Uterus (tissue), 4 donors: ENCODE measurements around the gene PPP2R2B. TPM values are rescaled to one million over a fixed set of nuclear protein-coding genes. Genes with fewer than 3 reads are reported as not detected.

Experiments used
- DNase-seq, 2 donors: peaks; one replicate each; pipeline ENCODE4 v3.0.0-alpha.2; 2019 to 2020
- H3K27ac ChIP-seq, 2 donors: fragments of 200-600 bp; sonication (generic); 1 replicate in 1 of 2; 2 replicates in 1 of 2; pipeline ENCODE4 v1.5.1; 2016 to 2018
- H3K27me3 ChIP-seq, 2 donors: fragments of 200-600 bp; sonication (generic); one replicate each; pipeline ENCODE4 v1.5.1; 2018 to 2019; ENCODE audit warnings: control low read depth in 1 of 2
- H3K36me3 ChIP-seq, 2 donors: fragments of 200-600 bp; sonication (generic); one replicate each; pipeline ENCODE4 v1.5.1; 2019; ENCODE audit warnings: control low read depth in 1 of 2
- H3K4me1 ChIP-seq, 2 donors: fragments of 200-600 bp; sonication (generic); one replicate each; pipeline ENCODE4 v1.5.1; 2018 to 2019; ENCODE audit warnings: control low read depth in 1 of 2
- H3K4me3 ChIP-seq, 2 donors: fragments of 200-600 bp; sonication (generic); 1 replicate in 1 of 2; 2 replicates in 1 of 2; pipeline ENCODE4 v1.5.1; 2018 to 2019; ENCODE audit warnings: mild to moderate bottlenecking in 1 of 2
- H3K9me3 ChIP-seq, 2 donors: fragments of 200-600 bp; sonication (generic); one replicate each; pipeline ENCODE4 v1.5.1; 2019; ENCODE audit warnings: control low read depth in 1 of 2
- POLR2A ChIP-seq, 2 donors: fragments of 450-650 bp; IDR thresholded peaks; one replicate each; pipeline ENCODE4 v1.6.1; 2016; ENCODE audit warnings: antibody characterized with exemption in 2 of 2, mild to moderate bottlenecking in 1 of 2, moderate library complexity in 1 of 2
- intact Hi-C: fragments of 100-400 bp; cut with DNase I; formaldehyde crosslinking; loops from one replicate; pipeline ENCODE4 v1.15.1; 2023; ENCODE audit warnings: low total_unique reads
- total RNA-seq, 4 donors: library from RNA; depleted of rRNA in 3 of 4; stranded (reverse); fragments of >200 nt in 3 of 4; gene quantifications; one replicate each; pipeline versions ENCODE4 v1.1.0 to v1.2.4, GENCODE V29; 2014 to 2023
- TF ChIP-seq, protein P1 (sequence below), 4 experiments: fragments of 200-600 bp in 2 of 4; fragments of 450-650 bp in 2 of 4; sonication (generic) in 2 of 4; IDR thresholded peaks; one replicate each; pipeline ENCODE4 v1.5.1; 2016 to 2019; ENCODE audit warnings: antibody characterized with exemption in 4 of 4, mild to moderate bottlenecking in 2 of 4, moderate library complexity in 1 of 4
- donor health status: DM: yes; HTN: yes; CAD: no.

PPP2R2B gene
- total RNA-seq = 10 to 100 TPM in 1 of 4 donors, 1 to 10 TPM in 1, under 1 TPM in 1, not detected in 1; 0.26 to 14.8 (median 2.0) TPM

GRCh38 chr5:146878476-146879172 lies at the start of gene PPP2R2B:
PPP2R2B (minus strand) TSS chr5:146878757.
- TF ChIP-seq, protein P1, sequence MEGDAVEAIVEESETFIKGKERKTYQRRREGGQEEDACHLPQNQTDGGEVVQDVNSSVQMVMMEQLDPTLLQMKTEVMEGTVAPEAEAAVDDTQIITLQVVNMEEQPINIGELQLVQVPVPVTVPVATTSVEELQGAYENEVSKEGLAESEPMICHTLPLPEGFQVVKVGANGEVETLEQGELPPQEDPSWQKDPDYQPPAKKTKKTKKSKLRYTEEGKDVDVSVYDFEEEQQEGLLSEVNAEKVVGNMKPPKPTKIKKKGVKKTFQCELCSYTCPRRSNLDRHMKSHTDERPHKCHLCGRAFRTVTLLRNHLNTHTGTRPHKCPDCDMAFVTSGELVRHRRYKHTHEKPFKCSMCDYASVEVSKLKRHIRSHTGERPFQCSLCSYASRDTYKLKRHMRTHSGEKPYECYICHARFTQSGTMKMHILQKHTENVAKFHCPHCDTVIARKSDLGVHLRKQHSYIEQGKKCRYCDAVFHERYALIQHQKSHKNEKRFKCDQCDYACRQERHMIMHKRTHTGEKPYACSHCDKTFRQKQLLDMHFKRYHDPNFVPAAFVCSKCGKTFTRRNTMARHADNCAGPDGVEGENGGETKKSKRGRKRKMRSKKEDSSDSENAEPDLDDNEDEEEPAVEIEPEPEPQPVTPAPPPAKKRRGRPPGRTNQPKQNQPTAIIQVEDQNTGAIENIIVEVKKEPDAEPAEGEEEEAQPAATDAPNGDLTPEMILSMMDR (IDR thresholded peaks at IDR 0.05) = no peak
- no peak for TF ChIP-seq POLR2A (IDR thresholded peaks at IDR 0.05)
- no peaks in the 10 kb centered on the region for H3K36me3 ChIP-seq
- peak within 1 kb of the TSS; percentile 30 to 39 for H3K4me3 ChIP-seq
- no peaks in the 10 kb centered on the region for H3K4me1 ChIP-seq
- no peak within 1 kb of the TSS for H3K27ac ChIP-seq
- intact Hi-C loops = no loop called here
- no peaks in the 10 kb centered on the region for H3K27me3 ChIP-seq
- H3K9me3 ChIP-seq = no peaks in the 10 kb centered on the region
- peak in 1 of 2 donors; percentile 19 for DNase-seq

DNA sequence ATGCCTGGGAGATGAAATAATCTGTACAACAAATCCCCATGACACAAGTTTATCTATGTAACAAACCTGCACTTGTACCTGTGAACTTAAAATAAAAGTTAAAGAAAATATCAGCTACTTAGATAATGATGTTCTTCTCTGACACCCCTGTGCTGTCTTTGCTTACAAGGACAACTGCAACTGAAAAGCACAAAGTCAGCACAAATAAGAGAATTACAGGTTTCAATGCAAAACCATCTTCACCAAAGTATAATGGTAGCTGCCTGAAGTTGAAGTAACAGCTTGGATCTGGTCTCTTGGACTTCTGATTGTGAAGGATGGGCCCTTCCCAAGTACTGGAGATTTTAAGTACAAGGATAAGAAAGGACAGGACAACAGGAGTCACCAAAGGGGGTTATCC lies 45.6 kb upstream of the PPP2R2B start:
- H3K27ac ChIP-seq = no peak overlapping the region
- no peak for DNase-seq
- no peaks in the 10 kb centered on the region for H3K4me1 ChIP-seq
- H3K27me3 ChIP-seq = no peaks in the 10 kb centered on the region
- no peak overlapping the region for H3K4me3 ChIP-seq
- H3K36me3 ChIP-seq = no peaks in the 10 kb centered on the region
- no peaks in the 10 kb centered on the region for H3K9me3 ChIP-seq
- TF ChIP-seq, protein P1 (IDR thresholded peaks at IDR 0.05) = no peak
- no peak for TF ChIP-seq POLR2A (IDR thresholded peaks at IDR 0.05)
- intact Hi-C loops = no loop called here

DNA sequence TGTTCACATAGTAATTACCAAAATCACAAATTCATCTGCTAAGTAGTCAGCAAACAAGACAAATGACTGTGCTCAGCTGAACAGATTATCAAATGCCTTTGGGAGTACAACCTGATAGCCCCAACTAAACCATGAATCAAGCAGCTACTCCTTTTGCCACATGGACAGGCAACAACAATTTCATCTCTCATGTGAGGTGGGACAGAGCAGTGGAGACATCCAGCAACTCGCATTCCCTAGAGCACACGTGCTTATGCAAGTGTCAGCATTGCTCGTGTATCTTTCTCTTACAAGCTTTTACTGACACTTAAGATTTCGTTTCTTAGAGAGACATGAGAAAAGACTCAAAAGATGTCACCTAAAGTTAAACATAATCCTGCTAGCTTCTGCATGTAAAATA lies 42.7 kb upstream of the PPP2R2B start:
- no peaks in the 10 kb centered on the region for H3K36me3 ChIP-seq
- H3K4me1 ChIP-seq = no peaks in the 10 kb centered on the region
- no peak overlapping the region for H3K27ac ChIP-seq
- no peak for DNase-seq
- no peaks in the 10 kb centered on the region for H3K9me3 ChIP-seq
- TF ChIP-seq POLR2A (IDR thresholded peaks at IDR 0.05) = no peak
- TF ChIP-seq, protein P1 (IDR thresholded peaks at IDR 0.05) = no peak
- H3K27me3 ChIP-seq = no peaks in the 10 kb centered on the region
- H3K4me3 ChIP-seq = no peak overlapping the region
- intact Hi-C loops = no loop called here

DNA sequence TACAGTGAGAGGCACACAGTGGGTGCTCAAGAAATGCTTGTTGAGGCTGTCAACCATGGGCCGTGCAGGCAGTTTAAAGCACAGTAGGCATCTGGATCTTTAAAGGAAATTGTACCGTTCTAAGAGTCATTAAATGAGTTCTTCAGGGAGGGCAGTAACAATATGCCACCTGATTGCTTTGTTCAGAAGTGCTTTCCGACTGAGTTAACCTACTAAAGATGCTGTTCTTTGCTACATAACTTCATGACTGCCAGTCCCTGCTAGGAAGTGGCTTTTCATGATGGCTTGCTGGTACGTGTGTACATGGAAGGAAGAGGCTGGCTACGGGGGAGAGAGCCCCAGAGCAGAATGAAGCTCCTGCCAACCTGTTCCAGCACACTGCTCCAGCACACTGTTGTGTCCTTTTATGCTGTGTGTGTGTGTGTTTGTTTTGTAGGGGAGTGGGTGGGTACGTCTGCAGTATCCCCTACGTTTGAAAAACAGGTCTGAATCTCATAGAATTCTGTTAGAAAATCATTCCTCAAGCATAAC lies 41.9 kb upstream of the PPP2R2B start:
- no peaks in the 10 kb centered on the region for H3K27me3 ChIP-seq
- H3K9me3 ChIP-seq = no peaks in the 10 kb centered on the region
- no peak overlapping the region for H3K27ac ChIP-seq
- DNase-seq = no peak
- no peak overlapping the region for H3K4me3 ChIP-seq
- H3K36me3 ChIP-seq = no peaks in the 10 kb centered on the region
- H3K4me1 ChIP-seq = no peaks in the 10 kb centered on the region
- TF ChIP-seq, protein P1 (IDR thresholded peaks at IDR 0.05) = no peak
- TF ChIP-seq POLR2A (IDR thresholded peaks at IDR 0.05) = no peak
- intact Hi-C loops = no loop called here

GRCh38 chr5:146919304-146919703 lies 40.7 kb upstream of the PPP2R2B start:
- DNase-seq = no peak
- Histone ChIP-seq H3K27ac (no peak overlapping the region), H3K4me3 (no peak overlapping the region), H3K36me3 (no peaks in the 10 kb centered on the region), H3K9me3 (no peaks in the 10 kb centered on the region), H3K4me1 (no peaks in the 10 kb centered on the region), H3K27me3 (no peaks in the 10 kb centered on the region)
- intact Hi-C loops = no loop called here
- no peak for TF ChIP-seq POLR2A (IDR thresholded peaks at IDR 0.05)
- TF ChIP-seq, protein P1 (IDR thresholded peaks at IDR 0.05) = no peak
